Neural crest cell (in vitro differentiated cells): Measurements from ENCODE around the gene ZKSCAN1. TPM values are rescaled to one million over a fixed set of nuclear protein-coding genes. Genes with fewer than 3 reads are reported as not detected.

ENCODE experiments used
- DNase-seq: peaks from one replicate; pipeline ENCODE4 v3.0.0; 2021; ENCODE audit warnings: low read depth, mixed read lengths, low spot score
- H3K27ac Mint-ChIP-seq: one replicate; pipeline ENCODE4 v1.8.0; 2021; ENCODE audit warnings: mild to moderate bottlenecking, mixed read lengths; ENCODE audit not compliant: unreplicated experiment
- H3K27me3 Mint-ChIP-seq: 2 replicates; pipeline ENCODE4 v1.8.0; 2021; ENCODE audit warnings: low read depth, mild to moderate bottlenecking, mixed read lengths
- H3K36me3 Mint-ChIP-seq: 2 replicates; pipeline ENCODE4 v1.8.0; 2021; ENCODE audit warnings: low read depth, mild to moderate bottlenecking, mixed read lengths
- H3K4me1 Mint-ChIP-seq: 2 replicates; pipeline ENCODE4 v1.8.0; 2021; ENCODE audit warnings: mixed read lengths
- H3K4me3 Mint-ChIP-seq: one replicate; pipeline ENCODE4 v1.8.0; 2021; ENCODE audit warnings: mild to moderate bottlenecking, mixed read lengths
- H3K9me3 Mint-ChIP-seq: 2 replicates; pipeline ENCODE4 v1.8.0; 2021; ENCODE audit warnings: mixed read lengths
- total RNA-seq: library from RNA; stranded (reverse); gene quantifications from 2 replicates; pipeline ENCODE4 v1.2.1, GENCODE V29; 2021
- TF ChIP-seq, protein P1 (sequence below): fragments of 200-600 bp; sonication (generic); conservative IDR thresholded peaks from 2 replicates; pipeline ENCODE4 v1.5.0; 2021; ENCODE audit warnings: antibody characterized with exemption, mild to moderate bottlenecking

The ZKSCAN1 gene
- total RNA-seq, 1 donor from 2014 or later, result 122 TPM

DNA sequence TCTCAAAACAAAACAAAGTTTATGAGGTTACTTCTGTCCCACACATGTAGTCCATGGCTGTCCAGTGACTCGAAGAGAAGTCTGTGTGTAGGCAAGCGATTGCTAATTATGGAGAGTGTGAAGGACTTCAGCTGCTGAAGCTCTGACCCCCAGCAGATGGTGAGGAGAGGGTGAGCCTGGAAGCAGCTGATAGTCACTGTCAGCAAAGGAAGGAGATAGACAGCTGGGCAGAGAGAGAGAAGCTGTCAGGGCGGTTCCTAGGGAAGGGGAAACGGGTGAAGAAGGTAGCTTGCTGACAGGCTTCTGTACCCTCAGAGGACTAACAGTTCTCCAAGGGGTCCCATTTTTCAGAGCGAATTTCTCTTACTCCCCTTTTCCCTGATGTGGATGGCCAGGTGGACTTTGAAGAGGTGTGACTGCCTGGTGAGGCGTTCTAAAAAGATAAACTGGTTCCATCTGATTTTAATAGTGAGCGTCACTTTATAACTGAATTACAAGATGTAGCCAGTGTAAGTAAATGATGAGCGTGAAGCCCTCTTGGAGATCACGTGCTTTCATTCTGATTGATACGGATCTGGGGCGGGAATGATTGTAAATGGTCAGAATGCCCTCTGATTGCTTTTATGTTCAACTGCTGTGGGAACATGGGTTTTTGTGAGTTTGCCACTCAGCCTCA lies 46.3 kb downstream of the ZKSCAN1 start:
- DNase-seq, result no peak
- TF ChIP-seq, protein P1, sequence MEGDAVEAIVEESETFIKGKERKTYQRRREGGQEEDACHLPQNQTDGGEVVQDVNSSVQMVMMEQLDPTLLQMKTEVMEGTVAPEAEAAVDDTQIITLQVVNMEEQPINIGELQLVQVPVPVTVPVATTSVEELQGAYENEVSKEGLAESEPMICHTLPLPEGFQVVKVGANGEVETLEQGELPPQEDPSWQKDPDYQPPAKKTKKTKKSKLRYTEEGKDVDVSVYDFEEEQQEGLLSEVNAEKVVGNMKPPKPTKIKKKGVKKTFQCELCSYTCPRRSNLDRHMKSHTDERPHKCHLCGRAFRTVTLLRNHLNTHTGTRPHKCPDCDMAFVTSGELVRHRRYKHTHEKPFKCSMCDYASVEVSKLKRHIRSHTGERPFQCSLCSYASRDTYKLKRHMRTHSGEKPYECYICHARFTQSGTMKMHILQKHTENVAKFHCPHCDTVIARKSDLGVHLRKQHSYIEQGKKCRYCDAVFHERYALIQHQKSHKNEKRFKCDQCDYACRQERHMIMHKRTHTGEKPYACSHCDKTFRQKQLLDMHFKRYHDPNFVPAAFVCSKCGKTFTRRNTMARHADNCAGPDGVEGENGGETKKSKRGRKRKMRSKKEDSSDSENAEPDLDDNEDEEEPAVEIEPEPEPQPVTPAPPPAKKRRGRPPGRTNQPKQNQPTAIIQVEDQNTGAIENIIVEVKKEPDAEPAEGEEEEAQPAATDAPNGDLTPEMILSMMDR, result no peak
- peaks cover 36% of the 10 kb centered on the region for H3K36me3 Mint-ChIP-seq
- no peak overlapping the region for H3K4me3 Mint-ChIP-seq
- peaks cover 3% of the 10 kb centered on the region for H3K27me3 Mint-ChIP-seq
- H3K27ac Mint-ChIP-seq, result no peak overlapping the region
- H3K9me3 Mint-ChIP-seq, result no peaks in the 10 kb centered on the region
- peaks cover 5% of the 10 kb centered on the region for H3K4me1 Mint-ChIP-seq

DNA sequence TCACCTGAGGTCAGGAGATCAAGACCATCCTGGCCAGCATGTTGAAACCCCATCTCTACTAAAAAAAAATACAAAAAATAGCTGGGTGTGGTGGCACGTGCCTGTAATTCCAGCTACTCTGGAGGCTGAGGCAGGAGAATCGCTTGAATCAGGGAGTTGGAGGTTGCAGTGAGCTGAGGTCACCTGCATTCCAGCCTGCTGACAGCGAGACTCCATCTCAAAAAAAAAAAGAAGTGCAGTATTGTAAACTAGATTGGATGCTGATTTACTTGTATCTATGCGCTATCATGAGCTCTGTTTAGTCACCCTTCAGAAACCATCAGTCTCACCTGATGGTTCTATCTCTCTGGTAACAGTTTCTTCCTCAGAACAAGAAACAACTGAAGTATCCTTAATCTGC lies 48.0 kb downstream of the ZKSCAN1 start:
- DNase-seq, result no peak
- Mint-ChIP-seq H3K36me3 (peaks cover 42% of the 10 kb centered on the region), H3K27ac (no peak overlapping the region), H3K9me3 (peaks cover 2% of the 10 kb centered on the region), H3K27me3 (peaks cover 3% of the 10 kb centered on the region), H3K4me3 (no peak overlapping the region), H3K4me1 (peaks cover 5% of the 10 kb centered on the region)
- TF ChIP-seq, protein P1, result no peak

DNA sequence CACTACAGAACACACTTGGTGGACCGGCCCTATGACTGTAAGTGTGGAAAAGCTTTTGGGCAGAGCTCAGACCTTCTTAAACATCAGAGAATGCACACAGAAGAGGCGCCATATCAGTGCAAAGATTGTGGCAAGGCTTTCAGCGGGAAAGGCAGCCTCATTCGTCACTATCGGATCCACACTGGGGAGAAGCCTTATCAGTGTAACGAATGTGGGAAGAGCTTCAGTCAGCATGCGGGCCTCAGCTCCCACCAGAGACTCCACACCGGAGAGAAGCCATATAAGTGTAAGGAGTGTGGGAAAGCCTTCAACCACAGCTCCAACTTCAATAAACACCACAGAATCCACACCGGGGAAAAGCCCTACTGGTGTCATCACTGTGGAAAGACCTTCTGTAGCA lies 48.8 kb downstream of the ZKSCAN1 start:
- Mint-ChIP-seq H3K36me3 (peaks cover 42% of the 10 kb centered on the region), H3K27me3 (peaks cover 3% of the 10 kb centered on the region), H3K9me3 (peaks cover 2% of the 10 kb centered on the region), H3K4me1 (peaks cover 5% of the 10 kb centered on the region), H3K27ac (no peak overlapping the region), H3K4me3 (no peak overlapping the region)
- DNase-seq, result no peak
- TF ChIP-seq, protein P1, result no peak

DNA sequence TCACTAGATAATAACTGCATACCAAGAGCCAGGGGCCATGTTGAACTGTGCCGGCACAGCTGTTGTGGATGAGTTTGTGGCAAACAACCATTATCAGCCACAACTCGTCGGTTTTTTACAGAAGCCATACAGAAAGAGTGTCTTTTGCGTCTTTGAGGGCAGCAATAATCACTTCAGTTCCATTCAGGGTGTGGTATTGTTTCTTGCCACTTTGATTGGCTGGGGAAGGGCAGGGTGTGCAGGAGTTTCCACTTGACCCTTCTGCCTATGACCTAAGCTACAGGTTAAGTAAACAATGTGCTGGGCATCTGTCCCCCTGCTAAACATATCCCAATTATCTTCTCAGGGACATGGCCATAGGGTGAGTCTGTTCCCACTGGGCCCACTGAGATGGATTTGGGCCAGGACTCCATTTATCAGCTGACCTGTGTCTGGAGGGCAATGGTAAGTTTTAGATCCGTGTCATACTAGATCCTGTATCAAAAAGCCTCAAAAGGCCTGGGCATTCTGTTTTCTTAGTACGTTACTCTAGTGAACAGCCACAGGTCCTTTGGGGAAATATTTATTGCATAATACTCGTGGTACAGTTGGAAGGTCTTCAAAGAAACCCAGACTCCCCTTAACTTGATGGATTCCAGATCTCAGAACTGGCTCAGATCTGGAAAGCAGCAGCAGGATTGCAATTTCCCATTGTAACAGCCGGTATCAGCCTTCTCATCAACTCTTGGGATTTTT lies 50.2 kb downstream of the ZKSCAN1 start:
- no peak overlapping the region for H3K27ac Mint-ChIP-seq
- H3K27me3 Mint-ChIP-seq, result peaks cover 3% of the 10 kb centered on the region
- H3K4me3 Mint-ChIP-seq, result peak overlapping the region; percentile 36
- TF ChIP-seq, protein P1, result no peak
- H3K36me3 Mint-ChIP-seq, result peaks cover 50% of the 10 kb centered on the region
- no peak for DNase-seq
- peaks cover 5% of the 10 kb centered on the region for H3K4me1 Mint-ChIP-seq
- H3K9me3 Mint-ChIP-seq, result peaks cover 5% of the 10 kb centered on the region

DNA sequence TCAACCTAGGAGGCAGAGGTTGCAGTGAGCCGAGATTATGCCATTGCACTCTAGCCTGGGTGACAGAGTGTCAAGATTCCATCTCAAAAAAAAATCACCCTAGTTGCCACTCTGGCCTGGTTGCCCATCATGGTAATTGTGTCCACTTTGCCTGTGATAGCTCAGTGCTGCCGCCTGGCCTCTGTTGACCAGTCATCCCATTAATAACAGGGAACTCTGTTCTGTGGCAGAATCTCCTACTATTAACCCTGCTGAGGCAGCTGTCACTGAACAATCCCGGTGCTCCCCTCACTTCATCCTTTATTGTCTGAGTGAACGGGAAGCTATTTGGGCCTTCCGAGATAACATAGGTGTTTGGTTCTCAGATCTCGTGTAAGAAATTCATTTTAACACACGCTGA lies 51.6 kb downstream of the ZKSCAN1 start:
- Mint-ChIP-seq H3K36me3 (peaks cover 53% of the 10 kb centered on the region), H3K9me3 (peaks cover 14% of the 10 kb centered on the region), H3K27ac (no peak overlapping the region), H3K4me1 (peaks cover 5% of the 10 kb centered on the region), H3K27me3 (peaks cover 3% of the 10 kb centered on the region), H3K4me3 (peak overlapping the region; percentile 38)
- no peak for DNase-seq
- TF ChIP-seq, protein P1, result no peak
